ENCODE results near the gene ZNF805. TPM values are rescaled to one million over a fixed set of nuclear protein-coding genes. Genes with fewer than 3 reads are reported as not detected.
"Not testable (repeated sequence)": the region's sequence is repeated elsewhere in the genome, so short reads cannot be mapped to it uniquely, and the experiment has no call there.

ZNF805 gene
- total and polyA plus RNA-seq, 8 donors, result 0.46 to 37.6 (median 4.2) TPM

DNA sequence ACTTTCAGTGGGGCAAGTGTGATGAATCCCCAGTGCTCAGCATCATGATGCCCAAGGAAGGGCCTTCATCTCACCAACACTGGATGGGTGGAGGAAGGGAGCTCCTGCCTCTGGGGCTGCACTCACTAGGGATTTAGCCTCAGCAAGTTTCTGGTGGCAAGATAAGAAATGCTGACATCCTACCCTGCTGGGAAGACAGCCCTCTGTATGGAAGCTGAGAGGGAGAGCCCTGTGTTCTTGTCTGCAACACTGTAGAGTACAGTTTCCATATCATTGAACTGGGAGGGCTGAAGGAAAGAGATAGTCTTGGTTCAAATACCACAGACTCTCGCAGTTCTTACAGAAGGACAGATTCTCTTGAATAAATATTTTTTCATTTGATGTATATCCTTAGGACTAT lies 32.6 kb downstream of the ZNF805 start:
- intact Hi-C loops (cut with DNase I; ENCODE audit: low total_unique reads), result no loop called here
- Histone ChIP-seq H3K9me3 (no peaks in the 10 kb centered on the region), H3K27me3 (no peaks in the 10 kb centered on the region), H3K4me3 (no peak overlapping the region), H3K36me3 (peaks cover 0 to 42% (median 28%) of the 10 kb centered on the region in 4 donors), H3K4me1 (no peaks in the 10 kb centered on the region), H3K27ac (no peak overlapping the region)
- WGBS, 5 donors, result 21 to 97% (median 87%) methylated on average over 1 of the region's 1 CpG
- DNase-seq, result no peak
- TF ChIP-seq, protein P1, sequence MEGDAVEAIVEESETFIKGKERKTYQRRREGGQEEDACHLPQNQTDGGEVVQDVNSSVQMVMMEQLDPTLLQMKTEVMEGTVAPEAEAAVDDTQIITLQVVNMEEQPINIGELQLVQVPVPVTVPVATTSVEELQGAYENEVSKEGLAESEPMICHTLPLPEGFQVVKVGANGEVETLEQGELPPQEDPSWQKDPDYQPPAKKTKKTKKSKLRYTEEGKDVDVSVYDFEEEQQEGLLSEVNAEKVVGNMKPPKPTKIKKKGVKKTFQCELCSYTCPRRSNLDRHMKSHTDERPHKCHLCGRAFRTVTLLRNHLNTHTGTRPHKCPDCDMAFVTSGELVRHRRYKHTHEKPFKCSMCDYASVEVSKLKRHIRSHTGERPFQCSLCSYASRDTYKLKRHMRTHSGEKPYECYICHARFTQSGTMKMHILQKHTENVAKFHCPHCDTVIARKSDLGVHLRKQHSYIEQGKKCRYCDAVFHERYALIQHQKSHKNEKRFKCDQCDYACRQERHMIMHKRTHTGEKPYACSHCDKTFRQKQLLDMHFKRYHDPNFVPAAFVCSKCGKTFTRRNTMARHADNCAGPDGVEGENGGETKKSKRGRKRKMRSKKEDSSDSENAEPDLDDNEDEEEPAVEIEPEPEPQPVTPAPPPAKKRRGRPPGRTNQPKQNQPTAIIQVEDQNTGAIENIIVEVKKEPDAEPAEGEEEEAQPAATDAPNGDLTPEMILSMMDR (IDR thresholded peaks at IDR 0.05), result no peak
- TF ChIP-seq POLR2A (IDR thresholded peaks at IDR 0.05) (no peak), POLR2AphosphoS5 (IDR thresholded peaks at IDR 0.05) (no peak), EP300 (IDR thresholded peaks at IDR 0.05) (no peak)

DNA sequence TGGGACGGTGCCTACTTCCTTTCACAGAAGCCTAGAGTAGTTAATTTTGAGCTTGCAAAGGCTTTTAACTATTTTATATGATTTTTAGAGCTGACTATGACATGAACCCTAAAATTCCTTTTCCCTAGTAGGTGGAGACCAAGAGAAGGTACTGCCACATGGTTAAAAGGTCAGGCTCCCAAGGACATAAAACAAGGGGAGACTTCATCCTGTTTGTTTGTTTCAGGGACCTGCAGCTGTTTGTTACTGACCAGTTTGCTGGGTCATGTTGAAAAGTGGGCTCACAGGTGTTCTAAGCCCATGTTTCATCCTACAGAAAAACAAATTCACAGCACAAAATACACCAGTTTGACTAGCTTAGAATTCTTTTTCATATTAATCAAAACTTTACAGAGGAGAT lies 36.0 kb downstream of the ZNF805 start:
- WGBS, 5 donors, result 70 to 96% (median 90%) methylated on average over 1 of the region's 1 CpG
- Histone ChIP-seq H3K27me3 (no peaks in the 10 kb centered on the region), H3K27ac (no peak overlapping the region), H3K9me3 (no peaks in the 10 kb centered on the region), H3K4me3 (no peak overlapping the region), H3K4me1 (peaks cover 2 to 20% (median 9%) of the 10 kb centered on the region in 4 donors), H3K36me3 (peaks cover 0 to 32% (median 16%) of the 10 kb centered on the region in 4 donors)
- intact Hi-C loops (cut with DNase I; ENCODE audit: low total_unique reads), result no loop called here
- no peak for DNase-seq
- TF ChIP-seq POLR2A (IDR thresholded peaks at IDR 0.05) (no peak), EP300 (IDR thresholded peaks at IDR 0.05) (no peak)

DNA sequence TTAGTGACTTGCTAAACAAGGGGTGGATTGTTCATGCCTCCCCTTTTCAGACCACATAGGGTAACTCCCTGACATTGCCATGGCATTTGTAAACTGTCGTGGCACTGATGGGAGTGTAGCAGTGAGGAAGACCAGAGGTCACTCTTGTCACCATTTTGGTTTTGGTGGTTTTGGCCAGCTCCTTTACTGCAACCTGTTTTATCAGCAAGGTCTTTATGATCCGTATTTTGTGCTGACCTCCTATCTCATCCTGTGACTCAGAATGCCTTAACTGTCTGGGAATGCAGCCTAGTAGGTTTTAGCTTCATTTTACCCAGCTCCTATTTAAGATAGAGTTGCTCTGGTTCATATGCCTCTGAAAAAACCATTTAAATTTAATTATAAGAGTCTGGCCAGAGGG lies 38.0 kb downstream of the ZNF805 start:
- H3K4me3 ChIP-seq; H3K9me3 ChIP-seq; intact Hi-C loops (cut with DNase I; ENCODE audit: low total_unique reads); H3K27ac ChIP-seq; DNase-seq; H3K27me3 ChIP-seq: not testable (repeated sequence)
- Histone ChIP-seq H3K4me1 (peaks cover 16 to 38% (median 29%) of the 10 kb centered on the region in 4 donors), H3K36me3 (peaks cover under 1 to 31% (median 28%) of the 10 kb centered on the region in 4 donors)
- WGBS, 5 donors, result 67 to 98% (median 82%) methylated on average over 2 of the region's 2 CpGs

DNA sequence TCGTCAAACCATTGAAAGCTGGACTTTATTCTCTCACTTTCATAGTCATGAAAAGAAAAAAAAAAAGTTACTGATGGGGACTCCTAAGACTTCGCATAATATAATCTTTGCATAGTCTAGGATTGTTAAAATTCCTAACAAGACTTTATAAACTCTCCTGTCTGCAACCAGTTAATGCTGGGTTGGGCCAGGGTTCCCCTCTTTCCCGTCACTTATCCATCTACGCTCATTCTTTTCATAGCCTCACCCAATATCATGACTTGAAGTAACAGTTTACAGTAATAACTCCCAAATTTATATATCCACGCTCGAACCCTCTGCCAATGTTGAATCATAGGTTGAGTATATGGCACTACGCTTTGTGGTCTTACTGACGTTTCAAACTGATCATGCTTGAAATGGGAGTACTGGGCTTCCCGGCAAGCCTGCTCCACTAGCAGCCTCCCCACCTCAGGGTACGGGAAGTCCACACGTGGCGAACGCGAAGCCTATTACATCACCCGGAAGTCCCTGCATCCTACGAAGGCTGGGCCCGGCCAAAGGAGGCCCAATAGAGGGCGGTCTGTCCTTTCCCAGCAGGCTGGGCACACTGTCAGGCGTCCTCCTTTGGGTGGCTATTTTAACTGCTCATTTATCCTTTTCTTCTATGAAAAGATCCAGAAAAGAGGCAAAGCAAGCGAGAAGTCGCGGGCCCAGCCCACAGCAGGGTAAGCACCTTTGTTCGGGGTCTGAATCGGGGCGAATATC lies 39.2 kb downstream of the ZNF805 start:
- H3K27ac ChIP-seq, result peak overlapping the region; percentile 95 to 100 (median 98)
- H3K4me3 ChIP-seq, result peak overlapping the region; percentile 76 to 99 (median 96)
- H3K36me3 ChIP-seq, result peaks cover 11 to 37% (median 33%) of the 10 kb centered on the region in 4 donors
- intact Hi-C loops (cut with DNase I; ENCODE audit: low total_unique reads), result no loop called here
- H3K27me3 ChIP-seq, result no peaks in the 10 kb centered on the region
- peaks cover 16 to 47% (median 35%) of the 10 kb centered on the region in 4 donors for H3K4me1 ChIP-seq
- TF ChIP-seq, protein P1 (IDR thresholded peaks at IDR 0.05), result no peak
- TF ChIP-seq EP300 (IDR thresholded peaks at IDR 0.05) (peak; percentile 87), POLR2AphosphoS5 (IDR thresholded peaks at IDR 0.05) (peak; percentile 91 to 97 (median 92)), POLR2A (IDR thresholded peaks at IDR 0.05) (peak in 1 of 4 donors; percentile 33)
- H3K9me3 ChIP-seq, result no peaks in the 10 kb centered on the region
- 4 to 5% (median 4%) methylated on average over 25 of the region's 25 CpGs for WGBS, 5 donors
- DNase-seq, result peak; percentile 88 to 98

DNA sequence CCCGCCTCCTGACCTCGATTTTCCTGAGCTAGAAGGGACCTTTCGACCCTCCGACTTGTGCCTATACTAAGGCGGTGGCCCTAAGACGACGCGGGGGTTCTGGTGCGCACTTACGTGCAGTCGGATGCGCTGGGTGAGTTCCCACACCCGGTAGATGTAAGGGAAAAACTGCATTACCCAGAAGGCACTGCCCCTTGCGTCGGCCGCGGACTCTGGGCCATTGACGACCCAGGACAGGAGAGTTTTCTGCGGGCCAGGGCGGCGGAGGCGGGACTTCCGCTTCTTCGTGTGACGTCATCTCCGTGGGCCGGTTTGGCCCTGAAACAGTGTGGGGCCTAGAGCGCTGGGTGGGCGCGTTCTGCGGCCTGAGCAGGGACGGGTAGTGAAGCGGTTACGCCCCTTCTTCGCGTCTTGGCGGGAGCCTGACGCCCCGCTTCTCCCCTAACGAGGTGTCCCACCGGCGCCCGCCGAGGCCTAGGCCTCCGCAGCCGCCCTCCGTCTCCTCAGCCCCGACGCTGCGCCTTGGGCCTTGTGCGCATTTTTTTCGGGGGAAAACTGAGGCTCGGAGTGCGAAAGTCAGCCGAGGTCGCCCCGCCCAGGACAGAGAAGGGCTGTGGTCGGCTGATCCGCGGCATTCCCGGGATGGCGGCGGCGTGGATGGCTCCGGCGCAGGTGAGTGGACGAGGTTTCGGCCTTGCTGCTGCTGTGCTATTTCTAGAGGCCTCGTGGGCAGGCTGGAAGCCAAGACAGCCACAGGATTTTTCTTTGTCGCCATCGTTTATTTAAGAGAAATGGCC lies 39.9 kb downstream of the ZNF805 start, which contains the start of gene ZNF460:
Gene ZNF460 (plus strand): TSS at position 321 of the 797 bp plus-strand sequence. CDS start 322 bp downstream, at position 643.
- DNase-seq, result peak; percentile 96 to 99
- Histone ChIP-seq H3K4me3 (peak within 1 kb of the TSS; percentile 76 to 99 (median 96)), H3K36me3 (peaks cover 18 to 41% (median 37%) of the 10 kb centered on the region in 4 donors), H3K9me3 (no peaks in the 10 kb centered on the region), H3K4me1 (peaks cover 16 to 47% (median 35%) of the 10 kb centered on the region in 4 donors), H3K27me3 (no peaks in the 10 kb centered on the region), H3K27ac (peak within 1 kb of the TSS; percentile 95 to 100 (median 98))
- TF ChIP-seq EP300 (IDR thresholded peaks at IDR 0.05) (no peak), POLR2AphosphoS5 (IDR thresholded peaks at IDR 0.05) (peak; percentile 82 to 95 (median 84)), POLR2A (IDR thresholded peaks at IDR 0.05) (peak in 1 of 4 donors; percentile 3)
- TF ChIP-seq, protein P1 (IDR thresholded peaks at IDR 0.05), result peak in 1 of 7 experiments; percentile 2
- 0% methylated on average over 45 to 71 of the region's 71 CpGs for WGBS, 5 donors
- intact Hi-C loops (cut with DNase I; ENCODE audit: low total_unique reads), result no loop called here
